Sigmoid colon (tissue), 7 donors: Measurements from ENCODE around the gene IL2RA. TPM values are rescaled to one million over a fixed set of nuclear protein-coding genes. Genes with fewer than 3 reads are reported as not detected.

Source experiments
- DNase-seq: peaks from one replicate; pipeline ENCODE4 v3.0.0-alpha.2; 2019
- H3K27ac ChIP-seq, 4 donors: fragments of 200-600 bp; sonication (generic); one replicate each; pipeline ENCODE4 v1.5.1; 2016 to 2019; ENCODE audit warnings: mild to moderate bottlenecking in 1 of 4
- H3K27me3 ChIP-seq, 3 donors: fragments of 200-600 bp; sonication (generic); one replicate each; pipeline ENCODE4 v1.5.1; 2019; ENCODE audit warnings: mild to moderate bottlenecking in 1 of 3
- H3K36me3 ChIP-seq, 4 donors: fragments of 200-600 bp; sonication (generic); one replicate each; pipeline ENCODE4 v1.5.1; 2016 to 2019
- H3K4me1 ChIP-seq, 4 donors: fragments of 200-600 bp; sonication (generic); one replicate each; pipeline ENCODE4 v1.5.1; 2017 to 2019
- H3K4me3 ChIP-seq, 4 donors: fragments of 200-600 bp; sonication (generic); one replicate each; pipeline ENCODE4 v1.5.1; 2017 to 2019; ENCODE audit warnings: mild to moderate bottlenecking in 2 of 4, moderate library complexity in 1 of 4
- H3K9me3 ChIP-seq, 4 donors: fragments of 200-600 bp in 3 of 4; sonication (generic) in 3 of 4; one replicate each; pipeline versions ENCODE4 v1.5.1 to v1.6.1; 2013 to 2019
- EP300 ChIP-seq, 4 donors: sonication (generic); formaldehyde crosslinking; IDR thresholded peaks; one replicate each; pipeline ENCODE4 v1.6.1; 2017; ENCODE audit warnings: antibody characterized with exemption in 4 of 4
- POLR2A ChIP-seq, 2 donors: fragments of 450-650 bp; IDR thresholded peaks; one replicate each; pipeline ENCODE4 v1.6.1; 2016; ENCODE audit warnings: antibody characterized with exemption in 2 of 2, mild to moderate bottlenecking in 2 of 2, moderate library complexity in 2 of 2
- POLR2AphosphoS5 ChIP-seq, 4 donors: sonication (generic); formaldehyde crosslinking; IDR thresholded peaks; one replicate each; pipeline ENCODE4 v1.6.1; 2017; ENCODE audit warnings: antibody characterized with exemption in 4 of 4
- WGBS, 2 donors: extraction: QIAGEN DNeasy Blood & Tissue Kit; methylation state at CpG; one replicate each; pipeline ENCODE4 v1.1.7; 2013; 5-methylcytosine and 5-hydroxymethylcytosine counted together
- intact Hi-C: fragments of 100-400 bp; cut with DNase I; formaldehyde crosslinking; loops from one replicate; pipeline ENCODE4 v1.15.1; 2023
- polyA plus RNA-seq, 3 donors: library from polyadenylated mRNA; stranded (reverse); fragments of 200-250 nt; gene quantifications; one replicate each; pipeline ENCODE4 v1.2.3, GENCODE V29; 2013
- total RNA-seq, 4 donors: library from RNA; depleted of rRNA; stranded (reverse); fragments of >200 nt; gene quantifications; one replicate each; pipeline ENCODE4 v1.1.0, GENCODE V29; 2016
- TF ChIP-seq, protein P1 (sequence below), 4 experiments: fragments of 450-650 bp in 3 of 4; fragments of 200-600 bp in 1 of 4; IDR thresholded peaks; one replicate each; pipeline ENCODE4 v1.5.1; 2016 to 2019; ENCODE audit warnings: antibody characterized with exemption in 4 of 4, mild to moderate bottlenecking in 3 of 4, moderate library complexity in 2 of 4
- donor health status: healthy with polysubstance abuse.
- donor health status: Bipolar disorder and iron deficiency.
- donor health status: healthy.

IL2RA gene
- total and polyA plus RNA-seq, 7 donors: 0.60 to 14.0 (median 4.7) TPM; not detected in 1

DNA sequence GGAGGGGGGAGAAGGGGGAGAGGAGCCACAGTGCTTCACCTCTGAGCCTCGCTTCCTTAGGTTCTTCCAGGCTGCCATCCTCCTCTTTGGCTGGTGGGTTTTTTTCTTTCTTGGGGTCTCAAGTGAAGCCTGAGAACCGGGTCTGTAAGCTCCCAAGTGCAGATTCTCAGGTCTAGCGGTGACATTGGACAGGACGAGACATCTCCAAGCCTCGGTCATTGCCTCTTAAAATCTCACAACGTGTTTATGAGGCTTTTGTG lies 84.0 kb downstream of the IL2RA start:
- intact Hi-C loops: no loop called here
- H3K36me3 ChIP-seq: no peaks in the 10 kb centered on the region
- 5 to 15% methylated on average over 6 of the region's 6 CpGs for WGBS, 2 donors
- TF ChIP-seq, protein P1, sequence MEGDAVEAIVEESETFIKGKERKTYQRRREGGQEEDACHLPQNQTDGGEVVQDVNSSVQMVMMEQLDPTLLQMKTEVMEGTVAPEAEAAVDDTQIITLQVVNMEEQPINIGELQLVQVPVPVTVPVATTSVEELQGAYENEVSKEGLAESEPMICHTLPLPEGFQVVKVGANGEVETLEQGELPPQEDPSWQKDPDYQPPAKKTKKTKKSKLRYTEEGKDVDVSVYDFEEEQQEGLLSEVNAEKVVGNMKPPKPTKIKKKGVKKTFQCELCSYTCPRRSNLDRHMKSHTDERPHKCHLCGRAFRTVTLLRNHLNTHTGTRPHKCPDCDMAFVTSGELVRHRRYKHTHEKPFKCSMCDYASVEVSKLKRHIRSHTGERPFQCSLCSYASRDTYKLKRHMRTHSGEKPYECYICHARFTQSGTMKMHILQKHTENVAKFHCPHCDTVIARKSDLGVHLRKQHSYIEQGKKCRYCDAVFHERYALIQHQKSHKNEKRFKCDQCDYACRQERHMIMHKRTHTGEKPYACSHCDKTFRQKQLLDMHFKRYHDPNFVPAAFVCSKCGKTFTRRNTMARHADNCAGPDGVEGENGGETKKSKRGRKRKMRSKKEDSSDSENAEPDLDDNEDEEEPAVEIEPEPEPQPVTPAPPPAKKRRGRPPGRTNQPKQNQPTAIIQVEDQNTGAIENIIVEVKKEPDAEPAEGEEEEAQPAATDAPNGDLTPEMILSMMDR (IDR thresholded peaks at IDR 0.05): no peak
- TF ChIP-seq POLR2AphosphoS5 (IDR thresholded peaks at IDR 0.05) (no peak), EP300 (IDR thresholded peaks at IDR 0.05) (no peak), POLR2A (IDR thresholded peaks at IDR 0.05) (no peak)
- no peaks in the 10 kb centered on the region for H3K9me3 ChIP-seq
- peak overlapping the region; percentile 67 to 91 (median 82) for H3K4me3 ChIP-seq
- H3K27me3 ChIP-seq: peaks cover 0 to 2% (median 0%) of the 10 kb centered on the region in 3 donors
- no peak for DNase-seq
- H3K27ac ChIP-seq: peak overlapping the region; percentile 81 to 90 (median 86)
- H3K4me1 ChIP-seq: peaks cover 0 to 20% (median 4%) of the 10 kb centered on the region in 4 donors

DNA sequence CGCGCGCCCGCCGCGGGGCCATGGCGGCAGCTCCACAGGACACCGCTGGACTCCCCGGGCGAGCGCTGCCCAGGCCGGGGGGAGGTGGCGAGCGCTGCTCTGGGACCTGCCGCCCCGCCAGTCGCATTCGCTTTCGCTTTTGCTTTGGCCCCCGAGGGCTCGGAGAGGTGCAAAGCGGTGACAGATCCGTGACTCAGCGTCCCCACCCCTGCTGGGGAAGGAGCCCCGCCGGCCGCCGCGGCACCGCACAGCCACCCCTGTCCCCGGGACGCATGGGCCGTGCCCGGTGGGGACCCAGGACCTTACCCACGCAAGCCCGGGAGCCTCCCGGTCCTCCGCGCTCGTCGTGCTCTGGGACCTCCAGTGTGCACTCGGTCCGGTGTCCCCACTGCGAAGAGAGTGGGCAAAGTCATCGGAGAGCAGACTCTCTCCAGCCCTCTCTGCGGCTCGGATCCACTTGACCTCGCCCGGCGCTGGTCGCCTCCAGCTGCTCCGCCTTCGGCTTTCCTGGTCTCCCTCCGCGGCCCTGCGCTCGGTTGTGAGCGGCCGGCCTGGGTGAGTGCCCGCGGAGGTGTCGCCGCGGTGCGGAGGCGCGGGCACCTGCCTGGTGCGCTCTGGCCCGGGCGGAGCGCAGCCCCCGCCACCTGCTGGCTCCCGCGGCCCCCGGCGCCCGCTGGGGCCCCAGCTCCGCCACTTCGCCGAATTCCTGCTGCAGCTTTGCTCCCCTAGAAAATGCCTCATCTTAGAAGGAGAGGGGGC lies 84.5 kb downstream of the IL2RA start, which contains the start of gene IL15RA:
TSS of gene IL15RA (minus strand) at position 73 of the 759 bp plus-strand sequence. CDS start at position 22, 51 bp downstream.
- intact Hi-C loops: no loop called here
- DNase-seq: peak; percentile 85
- Histone ChIP-seq H3K4me1 (peaks cover 0 to 20% (median 4%) of the 10 kb centered on the region in 4 donors), H3K27me3 (peaks cover 0 to 2% (median 0%) of the 10 kb centered on the region in 3 donors), H3K36me3 (no peaks in the 10 kb centered on the region), H3K27ac (peak within 1 kb of the TSS; percentile 81 to 90 (median 86)), H3K9me3 (no peaks in the 10 kb centered on the region), H3K4me3 (peak within 1 kb of the TSS; percentile 67 to 91 (median 82))
- WGBS, 2 donors: 0% methylated on average over 80 of the region's 80 CpGs
- TF ChIP-seq, protein P1 (IDR thresholded peaks at IDR 0.05): no peak
- TF ChIP-seq POLR2AphosphoS5 (IDR thresholded peaks at IDR 0.05): peak in 3 of 4 donors; percentile 54 to 64 (median 62)

DNA sequence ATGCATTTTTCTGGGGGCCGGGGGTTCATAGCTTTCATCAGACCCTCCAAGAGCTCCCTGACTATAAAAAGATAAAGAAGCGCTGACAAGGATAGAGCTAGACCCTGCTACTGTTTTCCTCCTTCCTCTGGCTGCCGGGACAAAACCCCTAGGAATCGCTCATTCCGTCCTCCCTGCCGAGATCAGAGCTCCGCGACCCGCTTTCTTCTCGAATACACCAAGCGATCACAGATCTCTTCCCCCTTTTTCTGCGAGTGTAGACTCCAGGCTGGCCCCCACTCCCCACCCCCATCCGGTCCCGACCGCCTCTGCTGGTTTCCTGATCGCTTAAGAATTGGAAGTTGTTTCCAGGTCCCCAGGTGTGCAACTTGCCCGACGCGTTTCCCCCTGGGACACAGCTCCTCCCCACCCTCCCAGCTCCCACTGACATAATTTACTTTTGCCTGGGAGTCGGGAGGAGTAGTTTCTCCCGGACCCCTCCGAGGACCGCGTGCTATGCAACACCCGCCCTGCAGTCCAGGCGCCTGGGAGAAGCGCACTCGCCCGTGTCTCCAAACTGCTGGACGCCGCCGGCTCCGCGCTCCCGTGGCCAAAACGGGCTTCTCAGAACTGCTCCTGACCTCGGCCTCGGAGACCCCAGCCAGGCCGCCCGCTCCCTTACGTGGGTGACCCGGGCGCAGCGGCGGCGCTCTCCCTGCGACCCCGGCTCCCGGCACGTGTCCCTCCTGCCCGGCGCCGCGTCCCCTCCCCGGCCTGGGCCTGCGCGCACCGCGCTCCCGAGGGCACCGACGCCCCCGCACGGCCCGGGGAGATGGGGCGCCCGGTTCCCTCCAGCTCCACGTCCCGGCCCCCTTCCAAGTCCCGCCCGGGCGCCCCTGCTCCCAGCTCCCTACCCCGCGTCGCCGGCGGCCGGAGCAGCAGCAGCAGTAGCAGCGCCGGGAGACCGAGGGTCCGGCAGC lies 85.4 kb downstream of the IL2RA start:
- H3K27ac ChIP-seq: peak overlapping the region; percentile 81 to 90 (median 86)
- 0 to 1% methylated on average over 82 of the region's 82 CpGs for WGBS, 2 donors
- H3K9me3 ChIP-seq: no peaks in the 10 kb centered on the region
- peak overlapping the region; percentile 67 to 91 (median 82) for H3K4me3 ChIP-seq
- H3K4me1 ChIP-seq: peaks cover 0 to 20% (median 6%) of the 10 kb centered on the region in 4 donors
- H3K27me3 ChIP-seq: peaks cover 0 to 2% (median 0%) of the 10 kb centered on the region in 3 donors
- intact Hi-C loops: no loop called here
- peak; percentile 77 for DNase-seq
- no peak for TF ChIP-seq EP300 (IDR thresholded peaks at IDR 0.05)
- TF ChIP-seq POLR2AphosphoS5 (IDR thresholded peaks at IDR 0.05): no peak
- TF ChIP-seq, protein P1 (IDR thresholded peaks at IDR 0.05): no peak
- TF ChIP-seq POLR2A (IDR thresholded peaks at IDR 0.05): no peak
- H3K36me3 ChIP-seq: no peaks in the 10 kb centered on the region

DNA sequence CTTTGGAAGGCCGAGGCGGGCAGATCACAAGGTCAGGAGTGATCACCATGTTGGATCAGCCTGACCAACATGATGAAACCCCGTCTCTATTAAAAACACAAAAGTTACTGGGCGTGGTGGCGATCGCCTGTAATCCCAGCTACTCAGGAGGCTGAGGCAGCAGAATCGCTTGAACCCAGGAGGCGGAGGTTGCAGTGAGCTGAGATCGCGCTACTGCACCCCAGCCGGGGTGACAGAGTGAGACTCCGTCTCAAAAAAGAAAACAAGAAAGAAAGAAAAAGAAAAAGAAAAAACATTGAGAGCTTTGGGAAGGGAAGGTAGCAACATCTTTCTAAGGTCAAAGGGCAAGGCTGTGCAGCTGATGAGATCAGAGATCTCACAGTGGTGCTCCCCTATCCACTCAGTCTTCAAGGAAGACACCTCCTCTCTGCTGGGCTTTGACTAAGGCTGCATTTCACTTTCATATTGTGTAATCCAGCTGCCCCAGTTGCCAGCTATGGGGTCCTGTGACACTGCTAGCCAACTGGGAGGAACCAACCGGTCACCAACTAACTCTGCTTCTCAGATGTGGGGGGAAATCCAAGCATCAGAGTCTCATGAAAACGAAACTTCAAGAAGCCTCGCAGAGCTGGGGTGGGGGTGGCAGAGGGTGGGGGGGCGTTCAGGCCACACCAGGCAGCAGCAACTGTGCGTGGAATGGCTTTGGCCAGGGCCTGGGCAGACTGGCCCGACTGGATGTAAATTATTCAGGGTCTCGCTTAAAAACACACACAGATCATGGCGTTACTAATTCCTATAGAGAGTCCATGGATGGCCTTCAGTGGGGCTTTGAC lies 86.3 kb downstream of the IL2RA start:
- peaks cover 0 to 2% (median 0%) of the 10 kb centered on the region in 3 donors for H3K27me3 ChIP-seq
- intact Hi-C loops: no loop called here
- TF ChIP-seq POLR2AphosphoS5 (IDR thresholded peaks at IDR 0.05) (peak in 3 of 4 donors; percentile 8 to 63 (median 28)), EP300 (IDR thresholded peaks at IDR 0.05) (no peak)
- 12 to 57% methylated on average over 20 of the region's 20 CpGs for WGBS, 2 donors
- H3K4me3 ChIP-seq: peak overlapping the region in 3 of 4 donors; percentile 67 to 91 (median 84)
- DNase-seq: peak; percentile 85
- peak overlapping the region; percentile 81 to 90 (median 86) for H3K27ac ChIP-seq
- H3K9me3 ChIP-seq: no peaks in the 10 kb centered on the region
- H3K4me1 ChIP-seq: peaks cover 0 to 20% (median 6%) of the 10 kb centered on the region in 4 donors
- H3K36me3 ChIP-seq: no peaks in the 10 kb centered on the region
